ENCODE measurements around the gene PRKG1.

PRKG1 gene

GRCh38 chr10:51888263-51888662 is 814.0 kb downstream of the PRKG1 start:
- TF ChIP-seq CTCF (IDR thresholded peaks at IDR 0.05; ENCODE audit: insufficient read depth, low read length) (no peak), SPI1 (IDR thresholded peaks at IDR 0.05; ENCODE audit: borderline replicate concordance, low read depth) (no peak), POLR2AphosphoS5 (IDR thresholded peaks at IDR 0.05; ENCODE audit: low read depth) (no peak)

GRCh38 chr10:51892313-51892712 is 818.0 kb downstream of the PRKG1 start:
- TF ChIP-seq CTCF (IDR thresholded peaks at IDR 0.05; ENCODE audit: insufficient read depth, low read length) (no peak), SPI1 (IDR thresholded peaks at IDR 0.05; ENCODE audit: borderline replicate concordance, low read depth) (no peak), REST (IDR thresholded peaks at IDR 0.05; ENCODE audit: insufficient replicate concordance, low read depth) (no peak), POLR2AphosphoS5 (IDR thresholded peaks at IDR 0.05; ENCODE audit: low read depth) (no peak), GABPA (IDR thresholded peaks at IDR 0.05; ENCODE audit: low read depth) (no peak)
- no peak for DNase-seq (ENCODE audit: low read depth in 1 of 2, low spot score in 1 of 2)

More at GRCh38 chr10:51888263-51888662, 814.0 kb downstream of the PRKG1 start:
- Histone ChIP-seq H3K4me3 (replicated peaks; ENCODE audit: insufficient read depth, low read length) (no peak overlapping the region), H3K27me3 (ENCODE audit: insufficient read depth, poor library complexity, severe bottlenecking) (no peaks in the 10 kb centered on the region), H3K27ac (replicated peaks) (no peak overlapping the region)
- no peak for DNase-seq (ENCODE audit: low read depth in 1 of 2, low spot score in 1 of 2)

GRCh38 chr10:51892965-51893658 is 818.8 kb downstream of the PRKG1 start:
- DNase-seq (ENCODE audit: low read depth in 1 of 2, low spot score in 1 of 2), result peak in 1 of 2 experiments; percentile 1
- Histone ChIP-seq H3K27ac (replicated peaks) (no peak overlapping the region), H3K27me3 (ENCODE audit: insufficient read depth, poor library complexity, severe bottlenecking) (no peaks in the 10 kb centered on the region), H3K4me3 (replicated peaks; ENCODE audit: insufficient read depth, low read length) (no peak overlapping the region)
- TF ChIP-seq GABPA (IDR thresholded peaks at IDR 0.05; ENCODE audit: low read depth), result no peak
- no peak for TF ChIP-seq SPI1 (IDR thresholded peaks at IDR 0.05; ENCODE audit: borderline replicate concordance, low read depth)
- TF ChIP-seq CTCF (IDR thresholded peaks at IDR 0.05; ENCODE audit: insufficient read depth, low read length), result no peak
- TF ChIP-seq POLR2AphosphoS5 (IDR thresholded peaks at IDR 0.05; ENCODE audit: low read depth), result no peak
- no peak for TF ChIP-seq REST (IDR thresholded peaks at IDR 0.05; ENCODE audit: insufficient replicate concordance, low read depth)

More at GRCh38 chr10:51892313-51892712, 818.0 kb downstream of the PRKG1 start:
- H3K4me3 ChIP-seq (replicated peaks; ENCODE audit: insufficient read depth, low read length), result no peak overlapping the region
- H3K27ac ChIP-seq (replicated peaks), result no peak overlapping the region
- no peaks in the 10 kb centered on the region for H3K27me3 ChIP-seq (ENCODE audit: insufficient read depth, poor library complexity, severe bottlenecking)

Data from HL-60 (cell line).